Gastroesophageal sphincter (tissue), 4 donors: ENCODE results near the gene TAT. TPM values are rescaled to one million over a fixed set of nuclear protein-coding genes. Genes with fewer than 3 reads are reported as not detected.
"Not testable (repeated sequence)": the region's sequence is repeated elsewhere in the genome, so short reads cannot be mapped to it uniquely, and the experiment has no call there.

Experiments used
- ATAC-seq: fragments of 150-250 bp; one replicate; pipeline ENCODE4 v1.9.1; 2016; ENCODE audit warnings: mild to moderate bottlenecking, moderate library complexity
- H3K27ac ChIP-seq, 4 donors: fragments of 200-600 bp; sonication (generic) in 3 of 4; 1 replicate in 3 of 4; 2 replicates in 1 of 4; pipeline ENCODE4 v1.5.1; 2016 to 2019
- H3K27me3 ChIP-seq: fragments of 200-600 bp; sonication (generic); one replicate; pipeline ENCODE4 v1.5.1; 2019
- H3K36me3 ChIP-seq, 2 donors: fragments of 200-600 bp; sonication (generic); one replicate each; pipeline ENCODE4 v1.5.1; 2019; ENCODE audit warnings: control low read depth in 1 of 2
- H3K4me1 ChIP-seq, 3 donors: fragments of 200-600 bp; sonication (generic); 1 replicate in 2 of 3; 2 replicates in 1 of 3; pipeline ENCODE4 v1.5.1; 2016 to 2019; ENCODE audit warnings: control low read depth in 2 of 3
- H3K4me3 ChIP-seq, 2 donors: fragments of 200-600 bp; sonication (generic); one replicate each; pipeline ENCODE4 v1.5.1; 2019; ENCODE audit warnings: mild to moderate bottlenecking in 1 of 2, moderate library complexity in 1 of 2
- H3K9me3 ChIP-seq, 3 donors: fragments of 200-600 bp; sonication (generic); one replicate each; pipeline ENCODE4 v1.5.1; 2017 to 2019; ENCODE audit warnings: control low read depth in 2 of 3
- CTCF ChIP-seq, 4 experiments: fragments of 200-600 bp in 2 of 4; fragments of 450-650 bp in 2 of 4; sonication (generic) in 1 of 4; IDR thresholded peaks; one replicate each; pipeline ENCODE4 v1.5.1; 2017 to 2019; ENCODE audit warnings: antibody characterized with exemption in 4 of 4, mild to moderate bottlenecking in 2 of 4, moderate library complexity in 2 of 4
- EP300 ChIP-seq: sonication (generic); formaldehyde crosslinking; IDR thresholded peaks from one replicate; pipeline ENCODE4 v1.6.1; 2017; ENCODE audit warnings: antibody characterized with exemption, mild to moderate bottlenecking
- POLR2A ChIP-seq, 2 donors: fragments of 450-650 bp; IDR thresholded peaks; one replicate each; pipeline ENCODE4 v1.6.1; 2017; ENCODE audit warnings: antibody characterized with exemption in 2 of 2, mild to moderate bottlenecking in 2 of 2, moderate library complexity in 1 of 2
- POLR2AphosphoS5 ChIP-seq: sonication (generic); formaldehyde crosslinking; IDR thresholded peaks from one replicate; pipeline ENCODE4 v1.6.1; 2017; ENCODE audit warnings: antibody characterized with exemption
- WGBS, 2 donors: methylation state at CpG; one replicate each; pipeline ENCODE4 v1.1.5; 2018; ENCODE audit warnings: low coverage in 1 of 2; 5-methylcytosine and 5-hydroxymethylcytosine counted together
- total RNA-seq, 4 donors: library from RNA; depleted of rRNA; stranded (reverse); fragments of >200 nt; gene quantifications; one replicate each; pipeline ENCODE4 v1.1.0, GENCODE V29; 2016

Gene TAT
- total RNA-seq, 4 donors from 2014 or later, result not detected

GRCh38 chr16:71584543-71585317 lies 7.8 kb upstream of the TAT start:
- no peaks in the 10 kb centered on the region for H3K9me3 ChIP-seq
- H3K27ac ChIP-seq, result no peak overlapping the region
- H3K4me3 ChIP-seq, result no peak overlapping the region
- no peak for ATAC-seq
- no peak for TF ChIP-seq EP300
- TF ChIP-seq POLR2AphosphoS5, result no peak
- no peak for TF ChIP-seq CTCF (IDR thresholded peaks at IDR 0.05)
- no peak for TF ChIP-seq POLR2A (IDR thresholded peaks at IDR 0.05)
- H3K36me3 ChIP-seq, result no peaks in the 10 kb centered on the region
- peaks cover 28% of the 10 kb centered on the region for H3K27me3 ChIP-seq
- H3K4me1 ChIP-seq, result no peaks in the 10 kb centered on the region
- 86 to 100% methylated on average over 1 to 2 of the region's 3 CpGs for WGBS, 2 donors

- peaks cover 20% of the 10 kb centered on the region for H3K27me3 ChIP-seq
- H3K4me1 ChIP-seq, H3K4me3 ChIP-seq, H3K36me3 ChIP-seq, H3K9me3 ChIP-seq, H3K27ac ChIP-seq, ATAC-seq: not testable (repeated sequence)
- 83 to 88% methylated on average over 2 to 5 of the region's 5 CpGs for WGBS, 2 donors
Measured at GRCh38 chr16:71582553-71582848, 5.6 kb upstream of the TAT start.

- TF ChIP-seq POLR2AphosphoS5 (no peak), POLR2A (IDR thresholded peaks at IDR 0.05) (no peak), CTCF (IDR thresholded peaks at IDR 0.05) (no peak), EP300 (no peak)
- H3K36me3 ChIP-seq, result no peaks in the 10 kb centered on the region
- ATAC-seq, result no peak
- H3K4me1 ChIP-seq, result no peaks in the 10 kb centered on the region
- H3K9me3 ChIP-seq, result no peaks in the 10 kb centered on the region
- H3K27ac ChIP-seq, result no peak overlapping the region
- H3K27me3 ChIP-seq, result peaks cover 5% of the 10 kb centered on the region
- H3K4me3 ChIP-seq, result no peak overlapping the region
Measured at GRCh38 chr16:71574702-71575101, 2.2 kb downstream of the TAT start.

GRCh38 chr16:71573387-71574094 lies 3.4 kb downstream of the TAT start:
- no peaks in the 10 kb centered on the region for H3K4me1 ChIP-seq
- H3K9me3 ChIP-seq, result no peaks in the 10 kb centered on the region
- 75 to 79% methylated on average over 3 to 5 of the region's 5 CpGs for whole genome bisulfite sequencing, 2 donors
- no peak for ATAC-seq
- H3K27me3 ChIP-seq, result peaks cover 5% of the 10 kb centered on the region
- no peak overlapping the region for H3K4me3 ChIP-seq
- TF ChIP-seq POLR2A (IDR thresholded peaks at IDR 0.05), result no peak
- no peak for TF ChIP-seq POLR2AphosphoS5
- TF ChIP-seq EP300, result no peak
- no peak for TF ChIP-seq CTCF (IDR thresholded peaks at IDR 0.05)
- no peak overlapping the region for H3K27ac ChIP-seq
- H3K36me3 ChIP-seq, result no peaks in the 10 kb centered on the region

- ATAC-seq, result no peak
- no peaks in the 10 kb centered on the region for H3K4me1 ChIP-seq
- no peak overlapping the region for H3K4me3 ChIP-seq
- H3K9me3 ChIP-seq, result no peaks in the 10 kb centered on the region
- TF ChIP-seq POLR2AphosphoS5 (no peak), POLR2A (IDR thresholded peaks at IDR 0.05) (no peak), EP300 (no peak), CTCF (IDR thresholded peaks at IDR 0.05) (no peak)
- H3K36me3 ChIP-seq, result no peaks in the 10 kb centered on the region
- 33 to 40% methylated on average over 3 of the region's 3 CpGs for WGBS, 2 donors
- peaks cover 5% of the 10 kb centered on the region for H3K27me3 ChIP-seq
- H3K27ac ChIP-seq, result no peak overlapping the region
Measured at GRCh38 chr16:71572497-71573116, 4.3 kb downstream of the TAT start.
